Cardiac septum (tissue), 1 donor: ENCODE results near the gene PARP9. TPM values are rescaled to one million over a fixed set of nuclear protein-coding genes. Genes with fewer than 3 reads are reported as not detected.
A peak's percentile ranks its signal among the peaks of the same experiment; 100 is the strongest.

ENCODE experiments used
- DNase-seq: peaks from one replicate; pipeline ENCODE4 v3.0.0-alpha.2; 2020; ENCODE audit warnings: low spot score
- intact Hi-C: fragments of 100-400 bp; cut with DNase I; formaldehyde crosslinking; loops from one replicate; pipeline ENCODE4 v1.14.0; 2022
- long read RNA-seq: library from polyadenylated mRNA; unstranded; transcript quantifications from one replicate; pipeline ENCODE4 v2.0.0, GENCODE V29; 2021
- total RNA-seq: library from RNA; stranded (reverse); fragmentation: NEBNext Ultra II Directional; extraction: Animal tissue kit (Norgen Biotek cat#: 25700); gene quantifications from one replicate; pipeline ENCODE4 v1.2.1, GENCODE V29; 2021
- donor health status: DM: no; HTN: no; CAD: no.

PARP9 gene
- 15.0 TPM for total RNA-seq
- long read RNA-seq, full-length matches to known transcripts = 4 of 31 reads
- long read RNA-seq, partial matches to known transcripts = 8 of 31 reads
- long read RNA-seq, other reads (novel, unspliced or antisense) = 19 of 31 reads

GRCh38 chr3:122564155-122564912 lies at the start of gene PARP9, which contains the start of gene DTX3L:
PARP9 (minus strand) TSS chr3:122564300; CDS start chr3:122559620, 4,680 bp downstream.
DTX3L (plus strand) TSS chr3:122564338; CDS start chr3:122564427, 89 bp downstream.
- peak; percentile 96 for DNase-seq
- intact Hi-C loops = loop anchor here (1.0 to 10.0 kb wide), 4 partner anchors 50 to 230 kb away; partner anchors contain the start of genes HSPBAP1, KPNA1, SLC49A4 and WDR5B

- intact Hi-C loops = no loop called here
- DNase-seq = no peak
These were observed 48.6 kb upstream of the PARP9 start for GRCh38 chr3:122612696-122613095.

GRCh38 chr3:122609798-122610559 lies 45.9 kb upstream of the PARP9 start:
- intact Hi-C loops = no loop called here
- DNase-seq = no peak

- intact Hi-C loops = no loop called here
- DNase-seq = no peak
These were observed 44.8 kb upstream of the PARP9 start for GRCh38 chr3:122608916-122609315.

GRCh38 chr3:122606330-122606729 lies 42.2 kb upstream of the PARP9 start:
- intact Hi-C loops = no loop called here
- no peak for DNase-seq

GRCh38 chr3:122603056-122603455 lies 39.0 kb upstream of the PARP9 start:
- no peak for DNase-seq
- intact Hi-C loops = no loop called here

- DNase-seq = no peak
- intact Hi-C loops = no loop called here
These were observed 38.1 kb upstream of the PARP9 start for GRCh38 chr3:122602011-122602710.

GRCh38 chr3:122598556-122598955 lies 34.5 kb upstream of the PARP9 start:
- intact Hi-C loops = no loop called here

GRCh38 chr3:122598151-122598550 lies 34.1 kb upstream of the PARP9 start:
- intact Hi-C loops = no loop called here
- no peak for DNase-seq

More at GRCh38 chr3:122598556-122598955, 34.5 kb upstream of the PARP9 start:
- DNase-seq = no peak

- intact Hi-C loops = no loop called here
- no peak for DNase-seq
These were observed 29.9 kb upstream of the PARP9 start for GRCh38 chr3:122594025-122594424.

- DNase-seq = no peak
- intact Hi-C loops = no loop called here
These were observed 26.5 kb upstream of the PARP9 start for GRCh38 chr3:122590610-122591009.

GRCh38 chr3:122589297-122589696 lies 25.2 kb upstream of the PARP9 start:
- intact Hi-C loops = no loop called here

GRCh38 chr3:122587572-122587971 lies 23.5 kb upstream of the PARP9 start:
- DNase-seq = no peak
- intact Hi-C loops = no loop called here

More at GRCh38 chr3:122589297-122589696, 25.2 kb upstream of the PARP9 start:
- DNase-seq = no peak

GRCh38 chr3:122586773-122587485 lies 22.8 kb upstream of the PARP9 start:
- no peak for DNase-seq
- intact Hi-C loops = no loop called here

GRCh38 chr3:122586098-122586497 lies 22.0 kb upstream of the PARP9 start:
- DNase-seq = no peak
- intact Hi-C loops = no loop called here

- no peak for DNase-seq
- intact Hi-C loops = no loop called here
These were observed 18.3 kb upstream of the PARP9 start for GRCh38 chr3:122582390-122582789.

GRCh38 chr3:122581622-122582021 lies 17.5 kb upstream of the PARP9 start:
- intact Hi-C loops = no loop called here
- DNase-seq = no peak

- intact Hi-C loops = no loop called here
- DNase-seq = no peak
These were observed 16.4 kb upstream of the PARP9 start for GRCh38 chr3:122580470-122580869.

- no peak for DNase-seq
- intact Hi-C loops = no loop called here
These were observed 14.1 kb upstream of the PARP9 start for GRCh38 chr3:122578069-122578740.
